Measurements from ENCODE around the gene MXD4. TPM values are rescaled to one million over a fixed set of nuclear protein-coding genes. Genes with fewer than 3 reads are reported as not detected.
A peak's percentile ranks its signal among the peaks of the same experiment; 100 is the strongest.

The MXD4 gene
- total and polyA plus RNA-seq, 9 of the 15 experiments (the other 6 are each of a cell fraction or from before 2014, with no cell fraction given): 0.06 to 13.5 (median 5.9) TPM

- Histone ChIP-seq H3K79me2 (ENCODE audit: control insufficient read depth, insufficient read depth, low read length) (no peaks in the 10 kb centered on the region), H4K20me1 (replicated peaks; ENCODE audit: control insufficient read depth, insufficient read depth, low read length) (no peaks in the 10 kb centered on the region; the same call in 1 of the 2 replicates), H3K9me3 (replicated peaks; ENCODE audit: control insufficient read depth, insufficient read depth, low read depth, low read length) (no peaks in the 10 kb centered on the region), H3K27ac (ENCODE audit: extremely low read depth, low read depth, low read length) (no peak overlapping the region), H3K4me3 (no peak overlapping the region), H3K36me3 (ENCODE audit: control insufficient read depth, insufficient read depth, low read length) (no peaks in the 10 kb centered on the region), H3K9me1 (ENCODE audit: control insufficient read depth, insufficient read depth, low read length) (no peaks in the 10 kb centered on the region), H3K4me2 (ENCODE audit: insufficient read depth, low read length) (no peak overlapping the region), H3K4me1 (replicated peaks in 1 of 2; ENCODE audit: control insufficient read depth in 2 of 2, insufficient read depth in 2 of 2, low read length in 2 of 2) (peaks cover 0 to 73% of the 10 kb centered on the region in 2 experiments; a peak in 2 of 5 replicates), H3K27me3 (ENCODE audit: control insufficient read depth in 2 of 2, insufficient read depth in 2 of 2, low read length in 2 of 2) (no peaks in the 10 kb centered on the region), H3K9ac (ENCODE audit: insufficient read depth in 1 of 2, low read depth in 2 of 2, low read length in 2 of 2) (peak overlapping the region in 1 of 2 experiments; percentile 71; a peak in 1 of 4 replicates), H2AFZ (ENCODE audit: low read depth, low read length) (no peak overlapping the region)
- ATAC-seq (no peak), DNase-seq (ENCODE audit: extremely low read depth in 1 of 4, low spot score in 3 of 4) (no peak), FAIRE-seq (no peak)
- CTCF ChIA-PET (ENCODE audit: low intra/inter-chr PET ratio): no interaction called here
- in situ Hi-C loops (cut with MboI) (no loop called here), intact Hi-C loops (cut with micrococcal nuclease) (no loop called here)
- TF ChIP-seq ZBTB1 (CRISPR knock-in tag; IDR thresholded peaks at IDR 0.05; ENCODE audit: borderline replicate concordance, low read depth) (no peak), TAF9B (IDR thresholded peaks at IDR 0.05; ENCODE audit: partially characterized antibody) (no peak)
- 48% methylated on average over 6 of the region's 12 CpGs for WGBS (ENCODE audit: insufficient coverage, low coverage, missing lambda C conversion rate)
- POLR2A ChIA-PET: interaction anchor here (0.6 kb wide), 1 partner anchor 11 kb away, joined by 5 read pairs; the partner anchor contains the start of genes HAUS3 and POLN
- no TSS peak for BruUV-seq (replicated peaks)
Observed at GRCh38 chr4:2252530-2253091, 9.3 kb downstream of the MXD4 start.

GRCh38 chr4:2251795-2252529 is 9.9 kb downstream of the MXD4 start:
- H4K20me1 ChIP-seq (replicated peaks; ENCODE audit: control insufficient read depth, insufficient read depth, low read length): no peaks in the 10 kb centered on the region; the same call in 1 of the 2 replicates
- no peak overlapping the region for H3K4me3 ChIP-seq
- TF ChIP-seq POLR2G (IDR thresholded peaks at IDR 0.05; ENCODE audit: low read depth, low read length) (peak; percentile 32), TFAP4 (CRISPR knock-in tag; IDR thresholded peaks at IDR 0.05; ENCODE audit: borderline replicate concordance) (no peak)
- no peak overlapping the region for H3K27ac ChIP-seq (ENCODE audit: extremely low read depth, low read depth, low read length)
- H3K9me3 ChIP-seq (replicated peaks; ENCODE audit: control insufficient read depth, insufficient read depth, low read depth, low read length): no peaks in the 10 kb centered on the region
- ChIA-PET POLR2A (interaction anchor here (0.6 kb wide), 1 partner anchor 10 kb away, joined by 5 read pairs; the partner anchor contains the start of genes HAUS3 and POLN), CTCF (ENCODE audit: low intra/inter-chr PET ratio) (no interaction called here)
- ATAC-seq: no peak
- no peaks in the 10 kb centered on the region for H3K9me1 ChIP-seq (ENCODE audit: control insufficient read depth, insufficient read depth, low read length)
- H3K79me2 ChIP-seq (ENCODE audit: control insufficient read depth, insufficient read depth, low read length): no peaks in the 10 kb centered on the region
- intact Hi-C loops (cut with micrococcal nuclease): no loop called here
- no peak overlapping the region for H2AFZ ChIP-seq (ENCODE audit: low read depth, low read length)
- no TSS peak for BruUV-seq (replicated peaks)
- H3K27me3 ChIP-seq (ENCODE audit: control insufficient read depth in 2 of 2, insufficient read depth in 2 of 2, low read length in 2 of 2): no peaks in the 10 kb centered on the region
- WGBS (ENCODE audit: insufficient coverage, low coverage, missing lambda C conversion rate): 71% methylated on average over 12 of the region's 16 CpGs
- H3K9ac ChIP-seq (ENCODE audit: insufficient read depth in 1 of 2, low read depth in 2 of 2, low read length in 2 of 2): peak overlapping the region in 1 of 2 experiments; percentile 71; a peak in 1 of 4 replicates
- DNase-seq (ENCODE audit: extremely low read depth in 1 of 4, low spot score in 3 of 4): no peak
- H3K36me3 ChIP-seq (ENCODE audit: control insufficient read depth, insufficient read depth, low read length): no peaks in the 10 kb centered on the region
- FAIRE-seq: no peak
- peaks cover 0 to 75% of the 10 kb centered on the region in 2 experiments; a peak in 2 of 5 replicates for H3K4me1 ChIP-seq (replicated peaks in 1 of 2; ENCODE audit: control insufficient read depth in 2 of 2, insufficient read depth in 2 of 2, low read length in 2 of 2)
- no peak overlapping the region for H3K4me2 ChIP-seq (ENCODE audit: insufficient read depth, low read length)
- in situ Hi-C loops (cut with MboI): no loop called here

All from K562 (cell line).